ENCODE results near the gene SYT14.

DNA sequence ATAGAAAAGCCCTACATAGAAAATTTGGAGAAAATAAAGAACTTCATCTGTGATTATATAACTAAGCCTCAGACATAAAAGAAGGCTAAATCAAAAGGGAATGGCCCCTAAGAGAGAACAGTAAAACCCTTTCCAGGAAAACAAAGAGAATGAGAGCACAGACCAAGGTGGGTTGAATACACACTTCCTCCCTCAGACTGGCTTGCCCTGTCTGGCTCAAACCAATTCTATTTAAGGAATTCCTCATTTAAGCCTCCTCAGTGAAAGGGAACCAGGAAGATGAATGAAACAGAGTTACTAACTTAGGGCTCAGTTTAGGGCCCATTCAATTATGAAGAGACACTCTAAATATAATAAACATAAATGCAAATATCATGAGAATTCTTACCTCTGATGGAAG, 10.6 kb upstream of the SYT14 start:
- TF ChIP-seq EZH2phosphoT487 (IDR thresholded peaks at IDR 0.05; ENCODE audit: insufficient read depth, low read depth) (no peak), EZH2 (IDR thresholded peaks at IDR 0.05; ENCODE audit: insufficient read depth, poor library complexity, severe bottlenecking) (no peak)

All from GM23248 (cell line).